Activated CD8-positive, alpha-beta T cell treated with anti-CD3 and anti-CD28 coated beads for 36 hours (primary cell): Measurements from ENCODE around the gene USP36. TPM values are rescaled to one million over a fixed set of nuclear protein-coding genes. Genes with fewer than 3 reads are reported as not detected.

Source experiments
- ATAC-seq: fragments of 200-7000 bp; cut with Tn5 transposase; one replicate; pipeline ENCODE4 v1.10.0; 2021; ENCODE audit warnings: mild to moderate bottlenecking, moderate library complexity
- CTCF ChIA-PET: fragments of 350-600 bp; sonication (Branson Sonifier 250); formaldehyde crosslinking; loops from one replicate; lab custom pipeline; 2021; ENCODE audit warnings: antibody characterized with exemption; lab: Charles Lee
- POLR2A ChIA-PET: fragments of 350-600 bp; sonication (Branson Sonifier 250); formaldehyde crosslinking; loops from one replicate; lab custom pipeline; 2021; ENCODE audit warnings: antibody characterized with exemption; lab: Charles Lee
- DNase-seq: peaks from one replicate; pipeline ENCODE4 v3.0.0-alpha.2; 2020
- H3K27ac Mint-ChIP-seq: one replicate; pipeline ENCODE4 v1.8.0; 2021; ENCODE audit warnings: mild to moderate bottlenecking, mixed read lengths
- H3K27me3 Mint-ChIP-seq: one replicate; pipeline ENCODE4 v1.8.0; 2021; ENCODE audit warnings: mixed read lengths
- H3K36me3 Mint-ChIP-seq: one replicate; pipeline ENCODE4 v1.8.0; 2021; ENCODE audit warnings: low read depth, mixed read lengths
- H3K4me1 Mint-ChIP-seq: one replicate; pipeline ENCODE4 v1.8.0; 2021; ENCODE audit warnings: low read depth, mixed read lengths
- H3K4me3 Mint-ChIP-seq: one replicate; pipeline ENCODE4 v1.8.0; 2021; ENCODE audit warnings: mild to moderate bottlenecking, moderate library complexity, mixed read lengths
- H3K9me3 Mint-ChIP-seq: one replicate; pipeline ENCODE4 v1.8.0; 2021; ENCODE audit warnings: mixed read lengths
- intact Hi-C: fragments of 100-400 bp; cut with micrococcal nuclease; formaldehyde crosslinking; loops from one replicate; pipeline ENCODE4 v1.10.0; 2022
- total RNA-seq, 2 experiments: library from RNA; stranded (reverse); gene quantifications; one replicate each; pipeline ENCODE4 v1.2.3, GENCODE V29; 2021
- TF ChIP-seq, protein P1 (sequence below): fragments of 200-600 bp; IDR thresholded peaks from one replicate; pipeline ENCODE4 v1.8.0; 2022; ENCODE audit warnings: antibody characterized with exemption, mild to moderate bottlenecking

USP36 gene
- total RNA-seq, 2 experiments from 2014 or later = 86.3 to 93.2 TPM

DNA sequence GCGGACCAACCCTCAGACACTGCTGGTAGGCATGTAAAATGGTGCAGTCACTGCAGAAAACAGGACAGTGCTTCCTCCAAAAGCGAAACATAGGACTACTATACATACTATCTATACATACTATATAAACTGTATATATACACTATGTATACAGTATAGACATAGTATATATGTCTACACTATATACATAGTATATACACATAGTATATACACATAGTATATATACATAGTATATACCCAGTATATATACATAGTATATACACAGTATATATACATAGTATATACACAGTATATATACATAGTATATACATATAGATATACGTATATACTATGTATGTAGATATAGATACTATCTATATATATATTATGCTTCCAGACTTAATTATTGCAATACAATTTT, 6.4 kb upstream of the USP36 start:
- Mint-ChIP-seq H3K9me3 (no peaks in the 10 kb centered on the region), H3K4me1 (peaks cover 10% of the 10 kb centered on the region), H3K36me3 (no peaks in the 10 kb centered on the region), H3K4me3 (no peak overlapping the region), H3K27ac (no peak overlapping the region), H3K27me3 (no peaks in the 10 kb centered on the region)
- POLR2A ChIA-PET = no interaction called here
- intact Hi-C loops = no loop called here
- TF ChIP-seq, protein P1, sequence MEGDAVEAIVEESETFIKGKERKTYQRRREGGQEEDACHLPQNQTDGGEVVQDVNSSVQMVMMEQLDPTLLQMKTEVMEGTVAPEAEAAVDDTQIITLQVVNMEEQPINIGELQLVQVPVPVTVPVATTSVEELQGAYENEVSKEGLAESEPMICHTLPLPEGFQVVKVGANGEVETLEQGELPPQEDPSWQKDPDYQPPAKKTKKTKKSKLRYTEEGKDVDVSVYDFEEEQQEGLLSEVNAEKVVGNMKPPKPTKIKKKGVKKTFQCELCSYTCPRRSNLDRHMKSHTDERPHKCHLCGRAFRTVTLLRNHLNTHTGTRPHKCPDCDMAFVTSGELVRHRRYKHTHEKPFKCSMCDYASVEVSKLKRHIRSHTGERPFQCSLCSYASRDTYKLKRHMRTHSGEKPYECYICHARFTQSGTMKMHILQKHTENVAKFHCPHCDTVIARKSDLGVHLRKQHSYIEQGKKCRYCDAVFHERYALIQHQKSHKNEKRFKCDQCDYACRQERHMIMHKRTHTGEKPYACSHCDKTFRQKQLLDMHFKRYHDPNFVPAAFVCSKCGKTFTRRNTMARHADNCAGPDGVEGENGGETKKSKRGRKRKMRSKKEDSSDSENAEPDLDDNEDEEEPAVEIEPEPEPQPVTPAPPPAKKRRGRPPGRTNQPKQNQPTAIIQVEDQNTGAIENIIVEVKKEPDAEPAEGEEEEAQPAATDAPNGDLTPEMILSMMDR = no peak
- no peak for ATAC-seq
- CTCF ChIA-PET = interaction anchor here (1.0 to 2.2 kb wide), 3 partner anchors 19 to 401 kb away, joined by 3 to 9 read pairs (median 9); no protein-coding TSS in a partner anchor
- DNase-seq = no peak

DNA sequence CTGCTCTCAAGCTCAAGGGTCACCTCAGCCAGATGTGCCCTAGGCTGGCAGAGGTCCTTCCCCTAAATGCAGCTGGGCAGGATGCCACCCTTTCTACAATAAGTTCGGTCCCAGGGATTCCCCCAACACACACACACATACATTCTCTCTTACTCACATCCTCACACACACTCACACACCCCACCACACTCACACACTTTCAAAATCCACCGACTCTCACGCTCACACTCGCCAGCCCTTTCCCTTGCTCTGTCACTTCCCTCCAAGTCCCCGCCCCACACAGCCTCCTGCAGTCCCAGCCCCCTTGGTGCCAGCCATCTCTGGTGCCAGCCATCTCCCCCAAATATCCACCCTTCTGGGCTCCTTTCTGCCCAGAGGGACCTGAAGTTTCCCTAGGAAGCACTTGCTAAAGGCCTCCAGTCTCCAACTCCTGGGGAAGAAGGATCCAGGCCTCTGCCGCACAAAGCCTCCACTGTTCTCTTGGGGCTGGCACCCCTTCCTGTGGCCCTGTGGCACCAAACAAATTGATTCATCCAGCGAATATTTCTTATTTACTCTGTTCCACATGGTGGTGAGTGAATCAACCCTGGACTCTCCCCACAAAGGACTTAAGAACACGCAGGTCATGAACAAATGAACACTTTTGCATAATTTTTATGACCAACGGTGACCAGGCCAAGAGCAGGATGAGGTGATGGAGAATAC, 3.8 kb upstream of the USP36 start:
- ChIA-PET CTCF (no interaction called here), POLR2A (no interaction called here)
- Mint-ChIP-seq H3K27ac (no peak overlapping the region), H3K4me1 (peaks cover 15% of the 10 kb centered on the region), H3K9me3 (no peaks in the 10 kb centered on the region), H3K27me3 (no peaks in the 10 kb centered on the region), H3K36me3 (peaks cover 4% of the 10 kb centered on the region), H3K4me3 (no peak overlapping the region)
- ATAC-seq (no peak), DNase-seq (peak; percentile 26)
- intact Hi-C loops = loop anchor here (5.0 kb wide), 1 partner anchor 37 kb away; no protein-coding TSS in a partner anchor
- TF ChIP-seq, protein P1 = no peak

DNA sequence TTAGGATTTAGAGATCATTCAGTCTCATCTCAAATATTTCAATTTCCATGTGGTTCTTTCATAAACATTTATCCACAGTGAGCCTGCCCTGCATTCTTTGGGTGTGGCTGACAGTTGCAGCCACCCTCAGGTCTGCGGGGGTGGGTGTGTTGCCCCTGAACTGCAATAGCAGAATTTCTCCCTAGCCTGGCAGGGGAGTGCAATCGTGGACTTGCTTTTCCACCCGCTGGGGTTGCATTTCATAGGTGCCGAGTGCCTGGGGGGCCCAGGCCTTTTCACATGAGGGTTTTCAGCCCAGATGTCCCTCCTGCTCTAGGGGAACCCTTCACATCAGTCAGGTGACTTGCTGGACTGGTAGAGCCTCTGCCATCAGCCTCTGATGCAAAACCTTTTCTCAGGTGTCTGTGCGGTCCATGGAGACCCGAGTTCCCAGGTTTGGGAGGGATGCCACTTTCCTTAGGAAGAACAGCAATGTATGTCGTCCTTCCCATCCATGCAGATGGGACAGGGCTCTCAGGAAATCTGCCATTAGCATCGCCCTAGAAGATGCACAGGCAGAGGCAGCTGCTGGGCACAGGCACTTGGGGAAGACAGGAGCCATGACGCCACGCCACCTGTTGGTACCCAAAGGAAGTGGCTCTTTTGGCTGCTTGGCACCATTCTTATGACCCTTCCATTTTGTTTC, 2.4 kb upstream of the USP36 start:
- DNase-seq = peak; percentile 77
- Mint-ChIP-seq H3K27ac (no peak overlapping the region), H3K4me1 (peaks cover 27% of the 10 kb centered on the region), H3K36me3 (peaks cover 15% of the 10 kb centered on the region), H3K27me3 (no peaks in the 10 kb centered on the region), H3K9me3 (no peaks in the 10 kb centered on the region), H3K4me3 (no peak overlapping the region)
- ATAC-seq = no peak
- POLR2A ChIA-PET = interaction anchor here (0.6 to 1.3 kb wide), 2 partner anchors 21 to 134 kb away, joined by 3 to 4 read pairs; no protein-coding TSS in a partner anchor
- intact Hi-C loops = loop anchor here (5.0 kb wide), 1 partner anchor 36 kb away; no protein-coding TSS in a partner anchor
- TF ChIP-seq, protein P1 = peak; percentile 81
- CTCF ChIA-PET = interaction anchor here (0.7 to 1.8 kb wide), 6 partner anchors 10 to 129 kb away, joined by 3 to 7 read pairs (median 3); no protein-coding TSS in a partner anchor

DNA sequence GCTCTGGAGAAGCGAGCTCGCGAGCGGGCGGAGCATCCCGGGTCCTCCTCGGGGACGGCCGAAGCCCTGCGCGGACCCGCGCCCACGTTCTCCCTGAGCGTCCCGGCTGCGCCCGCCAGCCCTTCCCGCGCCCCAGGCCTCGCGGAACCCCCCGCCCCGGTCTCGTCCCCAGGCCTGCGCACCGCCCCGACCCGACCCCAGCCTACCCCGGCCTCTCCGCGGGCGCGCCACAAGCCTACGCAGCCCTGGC, 159 bp downstream of the USP36 start:
- no peak for DNase-seq
- peaks cover 36% of the 10 kb centered on the region for H3K36me3 Mint-ChIP-seq
- peaks cover 33% of the 10 kb centered on the region for H3K4me1 Mint-ChIP-seq
- ChIA-PET POLR2A (interaction anchor here (1.2 kb wide), 5 partner anchors 14 to 116 kb away, joined by 3 to 7 read pairs (median 6); no protein-coding TSS in a partner anchor), CTCF (no interaction called here)
- H3K9me3 Mint-ChIP-seq = no peaks in the 10 kb centered on the region
- TF ChIP-seq, protein P1 = no peak
- intact Hi-C loops = loop anchor here (5.0 kb wide), 1 partner anchor 33 kb away; no protein-coding TSS in a partner anchor
- peak overlapping the region; percentile 87 for H3K4me3 Mint-ChIP-seq
- H3K27me3 Mint-ChIP-seq = no peaks in the 10 kb centered on the region
- peak overlapping the region; percentile 95 for H3K27ac Mint-ChIP-seq
- no peak for ATAC-seq
